ENCODE results near the gene CHIC2.

The CHIC2 gene

DNA sequence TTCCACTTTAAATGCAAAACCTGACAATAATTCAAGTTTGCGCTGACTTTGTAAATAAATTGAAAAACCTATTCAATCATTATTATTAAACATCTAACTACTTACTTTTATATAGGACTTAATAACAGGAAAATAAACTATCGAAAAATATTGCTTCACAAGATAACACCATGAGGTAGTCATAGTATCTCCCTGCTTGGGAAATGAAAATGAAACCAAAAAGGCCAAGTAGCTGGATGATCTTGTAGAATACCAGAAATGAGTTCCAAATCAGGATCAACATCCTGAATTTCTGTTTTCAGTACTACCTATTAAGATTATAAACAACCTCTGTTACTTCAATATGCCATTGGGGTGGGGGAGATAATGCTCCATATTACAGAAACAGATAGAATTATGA, 58.9 kb downstream of the CHIC2 start:
- DNase-seq (ENCODE audit: low spot score): no peak

DNA sequence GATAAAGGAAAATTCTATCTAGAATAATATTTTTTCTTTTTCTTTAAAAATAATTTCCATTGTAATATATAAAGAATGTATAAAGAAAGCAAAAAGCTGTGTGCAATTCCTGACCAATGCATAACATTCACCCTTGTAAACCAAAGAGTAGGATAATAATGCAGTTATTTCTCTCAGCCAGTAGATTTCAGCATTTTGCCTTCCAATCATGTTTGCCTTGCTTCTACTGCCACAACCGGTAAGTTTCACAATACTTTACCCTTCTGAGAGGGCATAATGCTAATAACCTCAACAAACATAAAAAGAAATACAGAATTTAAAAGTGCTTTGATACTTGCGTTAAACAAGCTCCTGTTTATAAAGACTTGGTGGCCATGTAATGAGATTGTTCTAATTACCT, 59.9 kb downstream of the CHIC2 start:
- no peak for DNase-seq (ENCODE audit: low spot score)

DNA sequence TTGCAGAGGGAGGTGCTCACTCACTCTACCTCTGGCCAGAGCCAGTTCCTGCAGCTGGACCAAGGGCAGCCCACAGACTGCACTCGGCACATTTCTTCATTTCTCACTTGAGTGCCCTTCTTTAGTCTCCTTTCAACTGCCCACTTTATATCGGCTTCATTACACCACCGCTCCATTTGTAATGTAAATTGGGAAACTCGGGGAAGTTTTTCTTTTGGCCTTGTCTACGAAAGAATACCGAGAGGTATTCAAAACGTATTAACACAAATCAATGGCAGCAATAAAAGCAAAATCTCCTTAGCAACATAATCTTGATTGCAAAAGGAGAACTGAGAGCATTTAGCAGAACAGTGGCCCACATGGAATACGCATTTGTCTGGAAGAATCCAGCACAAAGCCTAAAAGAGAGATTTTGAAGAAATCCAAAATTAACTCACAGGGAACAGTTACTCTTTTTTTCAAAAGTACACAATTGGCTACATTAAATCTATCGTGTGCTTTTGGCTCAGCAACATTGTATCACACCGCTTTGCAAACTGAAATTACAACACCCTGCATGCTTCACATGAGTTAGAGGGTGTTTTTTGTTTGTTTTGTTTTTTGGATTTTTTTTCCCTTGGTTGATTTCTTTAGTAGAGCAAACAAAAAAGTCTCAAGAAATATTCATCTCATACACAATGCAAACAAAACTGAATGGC, 62.6 kb downstream of the CHIC2 start:
- no peak for DNase-seq (ENCODE audit: low spot score)

DNA sequence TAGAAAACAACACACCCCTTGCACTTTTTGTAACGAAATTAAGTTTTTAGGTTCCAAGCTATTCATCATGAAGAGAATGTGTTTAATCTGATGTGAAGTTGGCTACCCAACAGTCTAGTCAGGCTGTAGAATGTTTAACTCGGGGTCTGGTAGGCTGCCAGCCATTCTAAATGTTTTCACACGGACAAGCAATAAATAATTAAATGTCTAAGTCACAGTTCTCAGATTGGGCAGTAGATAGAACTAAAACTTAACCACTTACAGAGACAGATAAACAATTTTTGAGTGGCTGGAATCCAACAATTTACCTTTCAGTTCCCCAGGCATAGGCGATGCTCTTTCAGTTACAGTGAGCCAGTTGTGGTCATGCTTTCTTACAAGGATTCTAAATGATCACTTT, 66.5 kb downstream of the CHIC2 start:
- DNase-seq (ENCODE audit: low spot score): no peak

DNA sequence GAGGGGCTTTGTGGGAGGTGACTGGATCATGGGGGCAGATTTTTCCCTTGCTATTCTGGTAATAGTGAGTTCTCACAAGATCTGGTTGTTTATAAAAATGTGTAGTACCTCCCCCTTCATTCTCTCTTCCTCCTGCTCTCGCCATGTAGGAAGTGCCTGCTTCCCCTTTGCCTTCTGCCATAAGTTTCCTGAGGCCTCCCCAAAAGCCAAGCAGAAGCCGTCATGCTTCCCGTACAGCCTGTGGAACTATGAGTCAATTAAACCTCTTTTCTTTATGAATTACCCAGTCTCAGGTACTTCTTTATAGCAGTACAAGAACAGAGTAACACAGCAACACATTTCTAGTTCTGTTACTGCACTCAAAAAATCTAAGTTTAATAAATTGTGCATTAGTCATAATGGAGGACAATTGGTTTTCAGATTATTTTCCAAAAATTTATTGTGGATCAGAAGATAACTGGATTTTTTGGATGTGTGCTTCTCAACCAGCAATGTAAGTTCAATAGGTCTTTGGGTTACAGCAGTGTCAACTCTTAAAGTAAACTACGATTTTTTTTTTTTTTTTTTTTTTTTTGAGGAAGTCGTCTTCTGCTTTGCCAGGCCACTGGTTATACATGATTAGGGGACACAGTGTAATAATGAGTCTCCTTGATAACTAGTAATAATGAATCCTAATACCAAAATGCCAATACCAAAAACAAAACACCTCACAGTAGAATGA, 69.9 kb downstream of the CHIC2 start:
- no peak for DNase-seq (ENCODE audit: low spot score)

DNA sequence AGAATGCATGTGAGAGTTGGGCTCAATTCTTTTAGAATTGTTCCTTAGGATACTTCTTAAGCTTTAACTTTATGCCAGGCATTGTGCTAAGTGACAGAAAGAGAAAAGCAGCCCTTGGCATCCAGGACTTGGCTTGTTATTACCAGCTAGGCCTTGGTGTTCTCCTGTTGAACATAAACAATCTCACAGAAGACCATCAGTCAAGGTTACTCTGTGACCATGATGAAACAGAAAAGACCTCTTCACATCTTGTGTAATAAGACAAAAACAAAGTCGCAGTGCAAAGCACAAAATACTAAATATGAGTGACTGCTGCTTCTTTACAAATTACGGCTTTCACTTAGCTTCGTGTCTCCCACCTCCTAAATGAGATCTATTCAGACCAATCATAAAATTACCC, 71.6 kb downstream of the CHIC2 start:
- DNase-seq (ENCODE audit: low spot score): no peak

DNA sequence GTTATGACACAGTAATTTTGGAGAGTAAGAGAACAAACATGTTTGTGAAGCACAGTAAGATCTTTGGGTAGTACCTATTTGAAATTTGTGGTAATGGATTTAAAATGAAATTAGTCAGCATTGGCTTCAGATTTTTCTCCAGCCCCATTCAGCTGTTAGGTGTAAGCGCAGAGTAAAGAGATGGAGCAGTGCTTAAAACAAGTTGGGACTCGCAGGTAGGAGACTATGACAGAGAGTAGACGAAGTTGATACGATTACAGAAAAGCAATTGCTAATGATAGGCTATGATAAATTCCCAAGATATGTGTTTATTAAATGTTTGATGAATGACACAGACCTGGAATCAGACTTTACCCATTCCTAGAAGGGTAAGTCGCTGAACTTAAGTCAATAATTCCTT, 72.6 kb downstream of the CHIC2 start:
- no peak for DNase-seq (ENCODE audit: low spot score)

DNA sequence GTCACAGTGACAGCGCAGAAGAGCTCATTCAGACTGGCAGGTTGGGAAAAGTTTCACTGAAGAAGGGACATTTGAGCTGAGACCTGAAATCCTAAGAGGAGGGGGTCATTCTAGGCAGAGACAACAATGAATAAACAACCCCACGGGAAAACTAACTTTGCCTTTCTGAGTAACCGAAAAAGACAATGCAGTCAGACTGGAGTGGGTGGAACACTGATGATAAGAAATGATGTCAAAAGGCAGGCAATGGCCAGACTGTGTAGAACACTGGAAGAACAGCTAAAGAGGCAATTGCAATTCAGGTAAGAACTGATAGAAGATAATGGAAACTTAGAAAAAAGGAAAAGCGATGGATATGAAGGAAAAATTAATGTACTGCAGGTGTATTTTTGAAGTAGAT, 73.8 kb downstream of the CHIC2 start:
- no peak for DNase-seq (ENCODE audit: low spot score)

DNA sequence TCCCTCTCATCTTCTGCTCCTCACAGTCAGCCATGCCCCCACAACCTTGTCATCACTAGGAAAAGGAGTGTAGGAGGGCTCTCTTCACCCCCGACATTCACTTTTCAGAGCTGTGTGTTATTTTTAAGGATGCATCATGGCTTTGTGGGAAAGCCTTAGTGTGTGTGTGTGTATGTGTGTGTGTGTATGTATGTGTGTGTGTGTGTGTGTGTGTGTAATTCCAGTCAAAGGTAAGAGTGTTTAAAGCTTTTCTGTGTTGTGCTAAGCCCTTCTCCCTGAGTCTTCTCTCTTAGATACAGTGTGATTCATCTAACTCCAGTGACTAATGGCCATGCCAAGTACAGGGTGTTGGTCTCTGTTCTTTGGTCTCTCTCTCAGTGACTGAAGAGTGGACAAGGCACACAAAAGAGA, 76.6 kb downstream of the CHIC2 start:
- no peak for DNase-seq (ENCODE audit: low spot score)

DNA sequence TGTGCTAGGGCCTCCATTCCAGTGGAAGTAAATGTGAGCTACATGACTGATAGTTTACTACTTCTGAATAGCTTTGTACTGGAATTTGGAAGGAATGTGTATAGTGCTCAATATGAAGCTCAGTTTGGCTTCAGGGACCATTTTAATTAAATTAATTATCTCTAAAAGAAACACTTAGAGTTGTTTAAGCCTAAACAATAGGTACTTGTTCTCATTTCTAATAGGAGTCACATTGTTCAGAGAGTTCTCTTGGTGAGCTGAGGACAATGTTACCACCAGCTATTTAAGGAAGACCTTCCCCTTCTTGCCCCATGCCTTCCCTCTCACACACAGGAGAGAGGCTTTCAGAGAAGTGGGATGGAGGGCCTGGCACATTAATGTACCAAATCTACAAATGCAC, 78.3 kb downstream of the CHIC2 start:
- no peak for DNase-seq (ENCODE audit: low spot score)

DNA sequence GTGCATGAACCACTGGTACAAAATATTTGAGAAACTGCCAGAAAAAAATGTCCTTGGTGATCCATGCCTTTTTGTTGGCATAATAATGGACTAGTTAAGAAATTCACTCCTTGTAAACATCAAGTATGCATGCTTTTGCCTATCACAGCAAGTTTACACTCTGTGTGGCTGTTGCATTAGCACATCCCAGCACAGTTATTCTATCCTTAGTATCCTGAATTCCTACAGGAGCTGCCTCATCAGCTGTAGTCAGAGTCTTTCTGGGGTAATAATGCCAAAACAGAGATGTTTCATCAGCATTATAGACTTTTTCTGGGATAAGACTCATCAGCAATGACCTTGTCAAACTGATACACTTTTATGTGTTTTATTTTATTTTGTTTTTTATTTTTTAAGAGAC, 82.8 kb downstream of the CHIC2 start:
- DNase-seq (ENCODE audit: low spot score): no peak

DNA sequence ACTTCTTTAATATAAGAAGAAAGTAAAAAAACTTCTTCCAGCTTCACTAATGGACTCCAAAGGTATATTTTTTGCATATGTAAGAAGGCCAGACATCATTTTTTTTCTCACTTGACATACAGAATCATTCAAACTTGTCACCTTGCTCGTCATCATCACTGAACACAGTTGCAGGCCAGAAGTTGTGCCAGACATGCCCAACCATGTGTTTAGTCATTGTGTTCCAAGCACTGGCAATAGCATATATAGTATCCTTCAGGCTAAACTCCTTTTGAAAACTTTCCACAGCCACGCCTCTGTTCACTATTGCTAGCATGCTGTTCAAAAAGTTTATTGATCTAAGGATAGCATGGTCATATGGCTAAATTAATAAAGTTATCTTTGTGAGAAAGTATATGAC, 83.3 kb downstream of the CHIC2 start:
- DNase-seq (ENCODE audit: low spot score): no peak

DNA sequence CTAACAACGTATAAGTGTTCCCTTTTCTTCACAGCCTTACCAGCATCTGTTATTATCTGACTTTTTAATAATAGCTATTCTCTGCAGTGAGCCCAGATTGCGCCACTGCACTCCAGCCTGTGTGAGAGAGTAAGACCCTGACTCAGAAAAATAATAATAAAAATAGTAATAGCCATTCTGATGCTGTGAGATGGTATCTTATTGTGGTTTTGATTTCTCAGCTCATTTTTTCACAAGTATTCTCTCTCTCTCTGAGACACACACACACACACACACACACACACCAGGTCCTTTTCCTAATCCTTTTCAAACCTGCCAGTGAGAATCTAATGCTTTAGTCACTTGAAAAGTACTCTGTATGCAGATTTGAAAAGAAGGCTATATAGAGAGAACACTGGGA, 89.8 kb downstream of the CHIC2 start:
- DNase-seq (ENCODE audit: low spot score): no peak

DNA sequence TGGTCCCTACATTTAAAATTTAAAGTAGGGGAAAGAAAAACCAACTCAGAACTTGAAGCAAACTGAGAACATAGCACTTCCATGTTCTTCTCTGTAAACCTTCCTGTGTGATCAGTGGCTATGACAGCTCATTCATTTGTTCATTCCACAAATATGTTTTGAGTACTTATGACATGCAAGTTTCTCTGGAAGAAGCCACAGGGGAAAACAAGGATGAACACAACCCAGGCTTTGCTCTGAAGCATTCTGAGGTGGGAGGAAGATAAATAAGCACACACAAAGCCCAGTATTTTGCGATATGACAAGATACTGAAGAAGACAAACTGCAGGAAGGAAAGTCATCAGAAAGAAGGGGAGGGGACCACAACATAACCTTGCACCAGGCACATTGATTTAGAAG, 96.4 kb downstream of the CHIC2 start:
- DNase-seq (ENCODE audit: low spot score): no peak

DNA sequence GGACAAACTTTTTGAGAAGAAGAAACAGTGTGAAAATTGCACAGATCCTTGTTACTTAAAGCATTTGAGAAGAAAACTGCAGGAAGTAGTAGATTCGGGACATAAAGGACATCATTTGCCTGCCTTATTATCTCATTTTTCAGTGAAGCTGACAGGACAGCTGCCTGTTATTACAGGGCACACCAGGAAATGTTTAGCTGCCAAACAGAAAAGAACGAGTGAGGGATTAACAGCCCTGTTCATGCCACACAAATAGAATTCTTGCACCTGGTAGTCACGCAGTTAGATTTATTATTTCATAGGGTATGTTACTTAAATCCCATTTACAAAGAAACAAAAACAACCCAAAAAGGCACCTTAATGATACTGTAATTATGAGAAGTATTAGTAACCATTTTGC, 100.6 kb downstream of the CHIC2 start:
- DNase-seq (ENCODE audit: low spot score): no peak

DNA sequence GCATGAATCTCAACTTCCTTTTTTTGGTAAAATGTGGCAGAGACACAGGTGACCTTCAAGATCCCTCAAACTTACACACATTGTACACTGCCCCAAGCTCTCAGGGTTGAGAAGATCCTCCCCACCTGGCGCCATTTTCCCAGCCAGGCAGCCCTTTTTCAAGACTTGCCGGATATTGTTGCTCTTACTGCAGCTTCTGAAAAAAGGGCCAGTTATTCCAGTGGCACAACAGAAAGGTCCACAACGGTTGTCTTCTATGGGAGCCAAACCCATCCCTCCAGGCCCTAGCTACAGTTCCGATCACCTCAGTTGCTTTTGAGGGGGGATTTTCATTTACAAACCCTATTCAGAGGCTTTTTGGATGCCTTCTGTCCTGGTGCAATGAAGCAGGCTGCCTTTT, 101.1 kb downstream of the CHIC2 start:
- no peak for DNase-seq (ENCODE audit: low spot score)

DNA sequence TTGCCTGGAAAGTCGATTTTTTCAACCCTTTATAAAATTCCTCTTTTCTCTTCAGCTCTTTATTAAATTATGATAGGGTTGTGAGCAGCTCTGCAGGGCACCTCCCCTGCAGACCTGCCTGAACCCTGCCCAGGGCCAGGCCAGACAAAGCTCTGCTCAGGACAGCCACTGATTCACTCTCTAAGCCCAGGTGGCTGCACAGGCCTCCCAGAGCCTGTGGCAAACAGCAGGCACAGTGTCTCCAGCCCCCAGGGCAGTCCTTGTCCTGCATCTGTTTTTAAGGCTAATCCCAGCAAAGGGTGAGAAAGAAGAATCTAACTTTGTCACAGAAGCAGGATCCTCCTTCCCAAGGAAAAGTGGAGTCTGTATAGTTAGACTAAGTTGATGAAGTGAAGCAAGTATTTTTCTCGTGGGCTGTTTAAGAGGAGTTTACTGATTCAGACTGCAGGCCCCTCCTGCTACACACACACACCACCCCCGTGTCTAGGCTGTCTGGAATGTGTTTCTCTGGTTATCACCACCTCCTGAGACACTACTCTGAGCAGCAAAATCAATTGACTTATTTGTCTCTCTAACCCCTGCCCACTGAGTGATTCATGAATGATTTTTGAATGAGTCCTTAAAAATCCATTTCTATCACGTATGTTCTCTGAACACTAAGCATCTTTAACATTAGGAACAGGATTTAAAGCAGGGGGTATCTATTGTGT, 101.7 kb downstream of the CHIC2 start:
- no peak for DNase-seq (ENCODE audit: low spot score)

DNA sequence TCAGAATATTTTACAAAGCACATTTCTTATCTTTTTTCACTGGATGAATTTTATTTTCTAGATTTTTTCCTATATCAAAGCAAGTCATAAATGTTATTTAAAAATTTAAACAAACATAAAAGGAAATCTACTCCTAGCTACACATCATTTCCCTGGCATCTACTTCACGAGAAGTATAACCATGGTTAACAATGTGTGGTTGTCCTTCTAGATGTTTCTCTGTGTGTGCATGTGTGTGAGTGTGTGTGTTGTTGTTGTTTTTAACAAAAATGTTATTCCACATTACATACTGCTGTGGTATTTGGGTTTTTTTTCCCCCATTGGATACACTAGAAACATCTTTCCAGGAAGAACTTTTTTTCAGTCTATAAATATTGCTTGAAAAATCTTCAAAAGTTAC, 103.1 kb downstream of the CHIC2 start:
- DNase-seq (ENCODE audit: low spot score): no peak

DNA sequence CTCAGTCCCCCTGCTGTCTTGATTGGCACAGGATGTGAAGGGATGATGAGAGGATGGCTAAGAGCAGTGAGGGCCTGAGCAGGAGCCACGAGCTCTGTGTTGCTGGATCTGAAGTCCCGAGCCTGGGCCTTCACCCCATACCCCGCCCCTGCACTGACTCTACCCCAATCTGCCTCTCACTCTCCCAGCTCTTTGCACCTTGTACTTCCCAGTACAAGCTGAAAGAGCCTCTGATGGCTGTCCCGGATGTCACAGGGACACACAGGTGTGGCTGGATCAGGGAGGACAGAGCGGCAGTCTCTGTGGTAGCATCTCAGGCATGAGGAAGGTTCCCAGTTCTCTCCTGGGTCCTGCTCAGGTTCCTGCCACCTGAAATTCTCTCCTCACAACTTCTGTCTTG, 103.6 kb downstream of the CHIC2 start:
- DNase-seq (ENCODE audit: low spot score): no peak

Measured in left forelimb (tissue), 1 donor.